Islet precursor cell (in vitro differentiated cells): ENCODE measurements around the gene FBXO33.
"Not testable (repeated sequence)": the region's sequence is repeated elsewhere in the genome, so short reads cannot be mapped to it uniquely, and the experiment has no call there.

ENCODE experiments used
- DNase-seq: peaks from one replicate; pipeline ENCODE4 v3.0.0-alpha.2; 2018

Gene FBXO33

GRCh38 chr14:39368261-39368959, 63.8 kb downstream of the FBXO33 start:
- peak; percentile 84 for DNase-seq

DNA sequence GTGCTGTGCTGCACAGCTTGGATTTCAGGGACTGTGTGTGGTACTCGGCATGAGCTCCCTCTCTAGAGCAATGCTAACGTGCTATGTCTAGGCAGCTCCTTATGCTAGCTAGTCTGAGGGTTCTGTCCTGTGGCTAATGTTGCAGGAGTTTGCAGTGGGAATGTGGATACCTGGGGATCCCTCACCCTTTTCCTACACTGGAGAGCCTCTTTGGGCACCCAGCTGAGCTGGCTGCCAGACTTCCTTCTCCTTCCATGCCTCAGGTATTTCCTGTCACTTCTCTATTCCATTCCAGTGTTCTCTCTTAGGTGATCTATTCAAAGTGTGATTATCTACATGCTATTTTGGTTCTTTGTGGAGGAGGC, 64.9 kb downstream of the FBXO33 start:
- DNase-seq, result no peak

DNA sequence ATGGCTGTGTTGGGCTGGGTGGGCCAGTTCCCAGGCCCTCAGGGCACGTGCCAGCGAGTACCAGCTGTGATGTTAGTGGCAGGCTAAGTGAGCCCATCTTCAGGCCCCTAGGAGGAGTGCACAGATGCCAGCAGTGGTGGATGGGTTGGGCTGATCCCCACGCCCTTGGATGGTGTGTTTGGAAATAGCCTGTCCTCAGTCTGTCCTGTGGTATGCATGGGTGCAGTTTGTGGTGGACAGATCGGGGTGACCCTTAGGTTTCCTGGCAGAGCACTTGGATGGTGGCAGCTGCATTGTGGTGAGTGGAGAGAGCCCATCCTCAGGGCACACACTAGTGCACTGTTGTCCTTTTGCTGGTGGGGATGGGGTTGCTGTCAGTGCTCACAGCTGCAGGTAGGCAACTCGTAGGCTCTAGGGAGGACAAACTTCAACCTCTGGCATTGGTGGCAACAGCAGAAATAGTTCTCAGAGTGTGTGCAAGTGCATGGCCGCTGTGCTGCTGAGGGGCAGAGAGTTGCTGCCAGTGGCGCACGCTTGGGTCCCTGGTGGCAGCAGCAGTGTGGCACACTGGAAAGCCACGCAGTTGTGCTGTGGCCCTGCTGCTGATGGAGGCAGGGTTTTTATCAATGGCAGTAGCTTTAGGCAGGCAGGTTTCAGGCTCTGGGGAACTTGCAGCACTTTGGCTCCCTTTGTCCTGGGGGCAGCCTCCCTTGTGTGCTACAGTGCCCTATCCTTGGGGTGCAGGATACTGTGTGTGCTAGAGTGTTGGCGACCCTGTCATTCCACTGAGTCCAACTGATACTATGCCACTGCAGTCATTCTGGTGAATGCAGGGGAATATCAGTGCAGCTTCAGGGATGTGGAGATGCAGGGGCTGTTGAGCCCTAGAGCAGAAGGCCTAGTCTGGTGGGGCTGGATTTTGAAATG, 65.5 kb downstream of the FBXO33 start:
- no peak for DNase-seq

DNA sequence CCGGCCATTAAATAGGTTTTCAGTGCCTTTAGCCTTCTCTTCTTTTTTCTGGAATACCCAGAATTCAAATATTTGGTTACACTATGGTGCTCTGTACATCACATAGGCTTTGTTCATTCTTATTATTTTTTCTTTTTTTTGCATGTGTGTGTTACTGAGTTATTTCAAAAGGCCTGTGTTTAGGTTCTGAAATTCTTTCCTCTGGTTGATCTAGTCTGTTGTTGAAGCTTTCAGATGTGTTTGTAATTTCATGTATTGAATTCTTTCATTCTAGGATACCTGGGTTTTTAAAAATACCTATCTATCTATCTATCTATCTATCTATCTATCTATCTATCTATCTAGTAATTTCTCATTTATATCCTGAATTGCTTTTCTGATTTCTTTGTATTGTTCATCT, 66.9 kb downstream of the FBXO33 start:
- no peak for DNase-seq

GRCh38 chr14:39364509-39364908, 67.7 kb downstream of the FBXO33 start:
- no peak for DNase-seq

- DNase-seq, result not testable (repeated sequence)
Measured at GRCh38 chr14:39361556-39361955, 70.7 kb downstream of the FBXO33 start.

DNA sequence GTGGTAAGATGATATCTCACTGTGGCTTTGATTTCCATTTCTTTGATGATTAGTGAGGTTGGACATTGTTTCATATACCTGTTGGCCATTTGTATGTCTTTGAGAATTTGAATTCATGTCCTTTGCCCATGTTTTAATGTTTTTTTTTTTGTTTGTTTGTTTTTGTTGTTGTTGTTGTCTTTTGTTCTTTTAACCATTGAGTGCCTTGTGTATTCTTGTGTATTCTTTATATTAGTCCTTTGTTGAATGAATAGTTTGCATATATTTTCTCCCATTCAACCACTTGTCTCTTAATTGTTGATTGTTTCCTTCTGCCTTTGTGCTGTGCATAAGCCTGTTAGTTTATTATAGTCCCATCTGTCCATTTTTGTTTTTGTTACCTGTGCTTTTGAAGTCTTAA, 71.9 kb downstream of the FBXO33 start:
- no peak for DNase-seq

- DNase-seq, result not testable (repeated sequence)
Measured at GRCh38 chr14:39359069-39359468, 73.2 kb downstream of the FBXO33 start.

DNA sequence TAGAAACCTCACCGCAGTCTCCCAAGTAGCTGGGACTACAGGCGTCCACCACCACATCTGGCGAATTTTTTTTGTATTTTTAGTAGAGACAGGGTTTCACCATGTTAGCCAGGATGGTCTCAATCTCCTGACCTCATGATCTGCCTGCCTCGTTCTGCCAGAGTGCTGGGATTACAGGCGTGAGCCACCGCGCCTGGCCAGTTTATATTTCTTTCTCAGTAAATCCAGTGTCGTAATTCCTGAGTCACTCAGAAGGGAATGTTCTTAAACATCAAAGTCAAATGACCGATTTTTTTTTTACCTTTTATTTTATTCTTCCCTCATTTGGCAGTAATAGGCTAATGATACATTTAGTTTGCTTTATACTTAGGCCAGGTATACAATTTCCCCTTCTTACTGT, 80.5 kb downstream of the FBXO33 start:
- DNase-seq, result no peak

- no peak for DNase-seq
Measured at GRCh38 chr14:39350866-39351265, 81.4 kb downstream of the FBXO33 start.
